Measurements from ENCODE around the gene POLL.
A peak's percentile ranks its signal among the peaks of the same experiment; 100 is the strongest.
"Not testable (repeated sequence)": the region's sequence is repeated elsewhere in the genome, so short reads cannot be mapped to it uniquely, and the experiment has no call there.

POLL gene

GRCh38 chr10:101611096-101611905 lies 23.2 kb upstream of the POLL start:
- DNase-seq (ENCODE audit: low read depth), result no peak

GRCh38 chr10:101609481-101609880 lies 21.4 kb upstream of the POLL start:
- DNase-seq (ENCODE audit: low read depth), result no peak

- DNase-seq (ENCODE audit: low read depth), result no peak
These were observed 19.1 kb upstream of the POLL start for GRCh38 chr10:101607124-101607523.

GRCh38 chr10:101602761-101603398 lies 14.8 kb upstream of the POLL start:
- peak; percentile 29 for DNase-seq (ENCODE audit: low read depth)

- no peak for DNase-seq (ENCODE audit: low read depth)
These were observed 13.5 kb upstream of the POLL start for GRCh38 chr10:101601541-101601940.

GRCh38 chr10:101597091-101597900 lies 9.2 kb upstream of the POLL start:
- no peak for DNase-seq (ENCODE audit: low read depth)

- DNase-seq (ENCODE audit: low read depth), result no peak
These were observed 7.8 kb upstream of the POLL start for GRCh38 chr10:101595591-101596433.

GRCh38 chr10:101593331-101593730 lies 5.3 kb upstream of the POLL start:
- not testable (repeated sequence) for DNase-seq (ENCODE audit: low read depth)

GRCh38 chr10:101588879-101589278 lies 822 bp upstream of the POLL start:
- DNase-seq (ENCODE audit: low read depth), result peak; percentile 26

- no peak for DNase-seq (ENCODE audit: low read depth)
These were observed 2.2 kb downstream of the POLL start for GRCh38 chr10:101585841-101586240.

GRCh38 chr10:101580486-101581399 lies 7.3 kb downstream of the POLL start:
- DNase-seq (ENCODE audit: low read depth), result no peak

- no peak for DNase-seq (ENCODE audit: low read depth)
These were observed 8.6 kb downstream of the POLL start for GRCh38 chr10:101579516-101579870.

GRCh38 chr10:101578803-101579515 lies 9.1 kb downstream of the POLL start:
- DNase-seq (ENCODE audit: low read depth), result no peak

GRCh38 chr10:101578192-101578591 lies 9.9 kb downstream of the POLL start:
- DNase-seq (ENCODE audit: low read depth), result no peak

GRCh38 chr10:101577121-101577871 lies 10.8 kb downstream of the POLL start:
- DNase-seq (ENCODE audit: low read depth), result no peak

GRCh38 chr10:101576211-101576863 lies 11.7 kb downstream of the POLL start:
- no peak for DNase-seq (ENCODE audit: low read depth)

- no peak for DNase-seq (ENCODE audit: low read depth)
These were observed 12.4 kb downstream of the POLL start for GRCh38 chr10:101575580-101576210.

- DNase-seq (ENCODE audit: low read depth), result no peak
These were observed 13.0 kb downstream of the POLL start for GRCh38 chr10:101575091-101575490.
